GM12878 (cell line): ENCODE measurements around the gene DCAF7. TPM values are rescaled to one million over a fixed set of nuclear protein-coding genes. Genes with fewer than 3 reads are reported as not detected.

Experiments used
- BACH1 ChIP-seq: fragments of 450-650 bp; IDR thresholded peaks from 2 replicates; pipeline ENCODE4 v1.6.1; 2017; ENCODE audit warnings: mild to moderate bottlenecking, borderline replicate concordance
- BCL11A ChIP-seq: IDR thresholded peaks from 2 replicates; pipeline ENCODE4 v1.6.1; 2011; ENCODE audit warnings: low read depth, low read length
- BRCA1 ChIP-seq: IDR thresholded peaks from 2 replicates; pipeline ENCODE4 v1.6.1; 2011; ENCODE audit warnings: low read depth, low read length, improper control_type of control experiment
- CBX5 ChIP-seq: sonication (generic); IDR thresholded peaks from 2 replicates; pipeline ENCODE4 v1.6.1; 2016; ENCODE audit warnings: low read depth, moderate library complexity, mild to moderate bottlenecking, inconsistent platforms
- CREM ChIP-seq: IDR thresholded peaks from 2 replicates; pipeline ENCODE4 v1.6.1; 2014; ENCODE audit warnings: antibody characterized with exemption, low read depth
- EZH2 ChIP-seq: IDR thresholded peaks from 2 replicates; pipeline ENCODE4 v1.6.1; 2012; ENCODE audit warnings: low read depth, mild to moderate bottlenecking, control low read depth, inconsistent platforms, low read length, borderline replicate concordance; ENCODE audit not compliant: control insufficient read depth
- IKZF1 ChIP-seq: fragments of 450-650 bp; conservative IDR thresholded peaks from 2 replicates; pipeline ENCODE4 v1.6.1; 2017; ENCODE audit warnings: antibody characterized with exemption, mild to moderate bottlenecking
- IRF4 ChIP-seq: IDR thresholded peaks from 2 replicates; pipeline ENCODE4 v1.6.1; 2011; ENCODE audit warnings: low read depth, low read length
- KAT2A ChIP-seq: conservative IDR thresholded peaks from 2 replicates; pipeline ENCODE4 v1.6.1; 2011; ENCODE audit warnings: low read depth, low read length; ENCODE audit not compliant: control insufficient read depth
- MEF2B ChIP-seq: fragments of 450-650 bp; IDR thresholded peaks from 2 replicates; pipeline ENCODE4 v1.6.1; 2018; ENCODE audit warnings: mild to moderate bottlenecking, moderate library complexity; ENCODE audit not compliant: partially characterized antibody, poor library complexity, severe bottlenecking
- MYB ChIP-seq: fragments of 150-350 bp; IDR thresholded peaks from 2 replicates; pipeline ENCODE4 v1.6.1; 2014; ENCODE audit warnings: mild to moderate bottlenecking, low read depth, low read length, borderline replicate concordance
- PAX5 ChIP-seq: IDR thresholded peaks from 2 replicates; pipeline ENCODE4 v1.6.1; 2011; ENCODE audit warnings: low read depth, low read length, borderline replicate concordance
- YY1 ChIP-seq: IDR thresholded peaks from 2 replicates; pipeline ENCODE4 v1.6.1; 2011; ENCODE audit warnings: low read depth, mild to moderate bottlenecking, low read length
- ZBED1 ChIP-seq: IDR thresholded peaks from 2 replicates; pipeline ENCODE4 v1.6.1; 2016; ENCODE audit warnings: borderline replicate concordance
- ZNF622 ChIP-seq: fragments of 450-650 bp; IDR thresholded peaks from 2 replicates; pipeline ENCODE4 v1.6.1; 2017; ENCODE audit warnings: mild to moderate bottlenecking, inconsistent platforms
- polyA plus RNA-seq, 11 experiments: library from polyadenylated mRNA; depleted of rRNA in 4 of 11; unstranded in 6 of 11; stranded (reverse) in 5 of 11; fragments of >200 nt; fragmentation: Nextera tagmentation in 4 of 11; fragmentation: Illumina TruSeq in 1 of 11; extraction: Ambion mirVana in 4 of 11; extraction: Trizol in 1 of 11; gene quantifications; 1 replicate in 1 of 11; 2 replicates in 10 of 11; pipeline versions ENCODE4 v1.2.1 to v1.2.3, GENCODE V29; 2011 to 2016; ENCODE audit warnings: inconsistent platforms in 2 of 11, missing spikeins in 2 of 11, low read depth in 1 of 11
- total RNA-seq, 4 experiments: library from RNA; depleted of rRNA in 3 of 4; stranded (reverse); fragments of >200 nt in 3 of 4; fragmentation: Illumina TruSeq in 1 of 4; extraction: Trizol in 1 of 4; gene quantifications; 2 replicates each; pipeline versions ENCODE4 v1.2.1 to v1.2.3, GENCODE V29; 2013 to 2021
- TF ChIP-seq, protein P1 (sequence below): fragments of 450-650 bp; IDR thresholded peaks from 2 replicates; pipeline ENCODE4 v1.6.1; 2017; ENCODE audit warnings: mild to moderate bottlenecking, low read depth, inconsistent platforms; ENCODE audit not compliant: poor library complexity, severe bottlenecking
- TF ChIP-seq, protein P2 (sequence below): fragments of 150-350 bp; IDR thresholded peaks from 2 replicates; pipeline ENCODE4 v1.6.1; 2016; ENCODE audit warnings: low read depth, low read length
- TF ChIP-seq, protein P3 (sequence below): fragments of 450-650 bp; formaldehyde crosslinking; IDR thresholded peaks from 2 replicates; pipeline ENCODE4 v1.4.0; 2020; ENCODE audit warnings: mild to moderate bottlenecking, moderate library complexity
- TF ChIP-seq, protein P4 (sequence below): fragments of 450-650 bp; IDR thresholded peaks from 2 replicates; pipeline ENCODE4 v1.6.1; 2017; ENCODE audit warnings: low read depth, mild to moderate bottlenecking, moderate library complexity

The DCAF7 gene
- total and polyA plus RNA-seq, 10 of the 15 experiments (the other 5 are each of a cell fraction or from before 2014, with no cell fraction given), result 27.0 to 103 (median 54.5) TPM

DNA sequence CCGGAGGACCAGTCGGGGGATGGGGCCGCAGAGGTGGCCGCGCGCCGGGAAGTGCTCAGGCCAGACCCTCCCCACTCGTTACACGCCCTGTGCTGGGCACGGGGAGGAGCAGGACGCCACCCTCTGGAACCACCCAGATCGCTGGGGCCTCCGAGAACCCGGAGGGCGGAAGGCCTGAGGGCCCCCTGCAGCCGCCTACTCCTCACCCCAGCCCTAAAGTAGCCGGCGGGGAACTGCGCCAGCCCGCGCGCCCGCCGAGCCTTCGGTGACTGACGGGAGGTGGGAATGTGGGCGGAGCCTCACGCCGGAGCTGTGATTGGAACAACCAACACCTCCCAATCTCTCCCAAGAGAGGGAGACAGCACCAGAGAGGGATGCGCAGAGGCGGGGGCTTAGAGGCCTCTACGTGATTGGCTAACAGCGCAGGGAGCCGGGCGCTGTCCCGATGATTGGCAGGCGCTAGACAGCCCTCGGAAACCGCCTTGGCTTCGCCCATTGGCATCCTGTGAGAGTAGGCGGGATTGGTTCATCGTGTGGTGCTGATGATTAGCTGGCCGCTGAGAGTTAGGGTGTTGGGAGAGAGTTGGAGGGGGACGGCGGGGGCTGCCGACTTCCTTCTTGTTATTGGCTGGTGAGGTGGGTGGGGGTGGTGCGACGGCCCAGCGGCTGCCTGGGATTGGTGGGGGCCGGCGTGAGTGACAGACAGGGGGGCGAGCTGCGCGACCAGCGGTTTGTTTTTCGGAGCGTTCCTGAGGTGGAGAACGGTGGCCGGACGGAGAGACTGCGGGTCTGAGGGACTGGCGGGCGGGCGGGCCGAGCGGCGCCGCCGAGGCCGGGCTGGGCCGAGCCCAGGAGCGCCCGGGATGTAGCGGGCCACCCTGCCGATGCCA is 71.7 kb downstream of the DCAF7 start, which contains the start of gene MAP3K3 (continued):
- TF ChIP-seq, protein P1, sequence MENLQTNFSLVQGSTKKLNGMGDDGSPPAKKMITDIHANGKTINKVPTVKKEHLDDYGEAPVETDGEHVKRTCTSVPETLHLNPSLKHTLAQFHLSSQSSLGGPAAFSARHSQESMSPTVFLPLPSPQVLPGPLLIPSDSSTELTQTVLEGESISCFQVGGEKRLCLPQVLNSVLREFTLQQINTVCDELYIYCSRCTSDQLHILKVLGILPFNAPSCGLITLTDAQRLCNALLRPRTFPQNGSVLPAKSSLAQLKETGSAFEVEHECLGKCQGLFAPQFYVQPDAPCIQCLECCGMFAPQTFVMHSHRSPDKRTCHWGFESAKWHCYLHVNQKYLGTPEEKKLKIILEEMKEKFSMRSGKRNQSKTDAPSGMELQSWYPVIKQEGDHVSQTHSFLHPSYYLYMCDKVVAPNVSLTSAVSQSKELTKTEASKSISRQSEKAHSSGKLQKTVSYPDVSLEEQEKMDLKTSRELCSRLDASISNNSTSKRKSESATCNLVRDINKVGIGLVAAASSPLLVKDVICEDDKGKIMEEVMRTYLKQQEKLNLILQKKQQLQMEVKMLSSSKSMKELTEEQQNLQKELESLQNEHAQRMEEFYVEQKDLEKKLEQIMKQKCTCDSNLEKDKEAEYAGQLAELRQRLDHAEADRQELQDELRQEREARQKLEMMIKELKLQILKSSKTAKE, result no peak
- peak; percentile 85 for TF ChIP-seq BACH1
- TF ChIP-seq MYB, result no peak
- TF ChIP-seq ZNF622, result no peak
- no peak for TF ChIP-seq CREM
- TF ChIP-seq CBX5, result no peak
- TF ChIP-seq, protein P2, sequence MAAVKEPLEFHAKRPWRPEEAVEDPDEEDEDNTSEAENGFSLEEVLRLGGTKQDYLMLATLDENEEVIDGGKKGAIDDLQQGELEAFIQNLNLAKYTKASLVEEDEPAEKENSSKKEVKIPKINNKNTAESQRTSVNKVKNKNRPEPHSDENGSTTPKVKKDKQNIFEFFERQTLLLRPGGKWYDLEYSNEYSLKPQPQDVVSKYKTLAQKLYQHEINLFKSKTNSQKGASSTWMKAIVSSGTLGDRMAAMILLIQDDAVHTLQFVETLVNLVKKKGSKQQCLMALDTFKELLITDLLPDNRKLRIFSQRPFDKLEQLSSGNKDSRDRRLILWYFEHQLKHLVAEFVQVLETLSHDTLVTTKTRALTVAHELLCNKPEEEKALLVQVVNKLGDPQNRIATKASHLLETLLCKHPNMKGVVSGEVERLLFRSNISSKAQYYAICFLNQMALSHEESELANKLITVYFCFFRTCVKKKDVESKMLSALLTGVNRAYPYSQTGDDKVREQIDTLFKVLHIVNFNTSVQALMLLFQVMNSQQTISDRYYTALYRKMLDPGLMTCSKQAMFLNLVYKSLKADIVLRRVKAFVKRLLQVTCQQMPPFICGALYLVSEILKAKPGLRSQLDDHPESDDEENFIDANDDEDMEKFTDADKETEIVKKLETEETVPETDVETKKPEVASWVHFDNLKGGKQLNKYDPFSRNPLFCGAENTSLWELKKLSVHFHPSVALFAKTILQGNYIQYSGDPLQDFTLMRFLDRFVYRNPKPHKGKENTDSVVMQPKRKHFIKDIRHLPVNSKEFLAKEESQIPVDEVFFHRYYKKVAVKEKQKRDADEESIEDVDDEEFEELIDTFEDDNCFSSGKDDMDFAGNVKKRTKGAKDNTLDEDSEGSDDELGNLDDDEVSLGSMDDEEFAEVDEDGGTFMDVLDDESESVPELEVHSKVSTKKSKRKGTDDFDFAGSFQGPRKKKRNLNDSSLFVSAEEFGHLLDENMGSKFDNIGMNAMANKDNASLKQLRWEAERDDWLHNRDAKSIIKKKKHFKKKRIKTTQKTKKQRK, result peak; percentile 88
- TF ChIP-seq ZBED1, result no peak
- no peak for TF ChIP-seq BCL11A
- TF ChIP-seq, protein P3, sequence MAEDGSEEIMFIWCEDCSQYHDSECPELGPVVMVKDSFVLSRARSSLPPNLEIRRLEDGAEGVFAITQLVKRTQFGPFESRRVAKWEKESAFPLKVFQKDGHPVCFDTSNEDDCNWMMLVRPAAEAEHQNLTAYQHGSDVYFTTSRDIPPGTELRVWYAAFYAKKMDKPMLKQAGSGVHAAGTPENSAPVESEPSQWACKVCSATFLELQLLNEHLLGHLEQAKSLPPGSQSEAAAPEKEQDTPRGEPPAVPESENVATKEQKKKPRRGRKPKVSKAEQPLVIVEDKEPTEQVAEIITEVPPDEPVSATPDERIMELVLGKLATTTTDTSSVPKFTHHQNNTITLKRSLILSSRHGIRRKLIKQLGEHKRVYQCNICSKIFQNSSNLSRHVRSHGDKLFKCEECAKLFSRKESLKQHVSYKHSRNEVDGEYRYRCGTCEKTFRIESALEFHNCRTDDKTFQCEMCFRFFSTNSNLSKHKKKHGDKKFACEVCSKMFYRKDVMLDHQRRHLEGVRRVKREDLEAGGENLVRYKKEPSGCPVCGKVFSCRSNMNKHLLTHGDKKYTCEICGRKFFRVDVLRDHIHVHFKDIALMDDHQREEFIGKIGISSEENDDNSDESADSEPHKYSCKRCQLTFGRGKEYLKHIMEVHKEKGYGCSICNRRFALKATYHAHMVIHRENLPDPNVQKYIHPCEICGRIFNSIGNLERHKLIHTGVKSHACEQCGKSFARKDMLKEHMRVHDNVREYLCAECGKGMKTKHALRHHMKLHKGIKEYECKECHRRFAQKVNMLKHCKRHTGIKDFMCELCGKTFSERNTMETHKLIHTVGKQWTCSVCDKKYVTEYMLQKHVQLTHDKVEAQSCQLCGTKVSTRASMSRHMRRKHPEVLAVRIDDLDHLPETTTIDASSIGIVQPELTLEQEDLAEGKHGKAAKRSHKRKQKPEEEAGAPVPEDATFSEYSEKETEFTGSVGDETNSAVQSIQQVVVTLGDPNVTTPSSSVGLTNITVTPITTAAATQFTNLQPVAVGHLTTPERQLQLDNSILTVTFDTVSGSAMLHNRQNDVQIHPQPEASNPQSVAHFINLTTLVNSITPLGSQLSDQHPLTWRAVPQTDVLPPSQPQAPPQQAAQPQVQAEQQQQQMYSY (CRISPR knock-in tag), result no peak
- no peak for TF ChIP-seq KAT2A
- no peak for TF ChIP-seq EZH2
- TF ChIP-seq IRF4, result no peak
- TF ChIP-seq YY1, result no peak
- TF ChIP-seq, protein P4, sequence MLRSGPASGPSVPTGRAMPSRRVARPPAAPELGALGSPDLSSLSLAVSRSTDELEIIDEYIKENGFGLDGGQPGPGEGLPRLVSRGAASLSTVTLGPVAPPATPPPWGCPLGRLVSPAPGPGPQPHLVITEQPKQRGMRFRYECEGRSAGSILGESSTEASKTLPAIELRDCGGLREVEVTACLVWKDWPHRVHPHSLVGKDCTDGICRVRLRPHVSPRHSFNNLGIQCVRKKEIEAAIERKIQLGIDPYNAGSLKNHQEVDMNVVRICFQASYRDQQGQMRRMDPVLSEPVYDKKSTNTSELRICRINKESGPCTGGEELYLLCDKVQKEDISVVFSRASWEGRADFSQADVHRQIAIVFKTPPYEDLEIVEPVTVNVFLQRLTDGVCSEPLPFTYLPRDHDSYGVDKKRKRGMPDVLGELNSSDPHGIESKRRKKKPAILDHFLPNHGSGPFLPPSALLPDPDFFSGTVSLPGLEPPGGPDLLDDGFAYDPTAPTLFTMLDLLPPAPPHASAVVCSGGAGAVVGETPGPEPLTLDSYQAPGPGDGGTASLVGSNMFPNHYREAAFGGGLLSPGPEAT, result peak; percentile 80
- TF ChIP-seq BRCA1, result no peak
- peak; percentile 92 for TF ChIP-seq IKZF1
- no peak for TF ChIP-seq PAX5
- no peak for TF ChIP-seq MEF2B
